ENCODE measurements around the gene TXNL4A. TPM values are rescaled to one million over a fixed set of nuclear protein-coding genes. Genes with fewer than 3 reads are reported as not detected.

Gene TXNL4A
- total RNA-seq, 1 donor from 2014 or later: 144 TPM

DNA sequence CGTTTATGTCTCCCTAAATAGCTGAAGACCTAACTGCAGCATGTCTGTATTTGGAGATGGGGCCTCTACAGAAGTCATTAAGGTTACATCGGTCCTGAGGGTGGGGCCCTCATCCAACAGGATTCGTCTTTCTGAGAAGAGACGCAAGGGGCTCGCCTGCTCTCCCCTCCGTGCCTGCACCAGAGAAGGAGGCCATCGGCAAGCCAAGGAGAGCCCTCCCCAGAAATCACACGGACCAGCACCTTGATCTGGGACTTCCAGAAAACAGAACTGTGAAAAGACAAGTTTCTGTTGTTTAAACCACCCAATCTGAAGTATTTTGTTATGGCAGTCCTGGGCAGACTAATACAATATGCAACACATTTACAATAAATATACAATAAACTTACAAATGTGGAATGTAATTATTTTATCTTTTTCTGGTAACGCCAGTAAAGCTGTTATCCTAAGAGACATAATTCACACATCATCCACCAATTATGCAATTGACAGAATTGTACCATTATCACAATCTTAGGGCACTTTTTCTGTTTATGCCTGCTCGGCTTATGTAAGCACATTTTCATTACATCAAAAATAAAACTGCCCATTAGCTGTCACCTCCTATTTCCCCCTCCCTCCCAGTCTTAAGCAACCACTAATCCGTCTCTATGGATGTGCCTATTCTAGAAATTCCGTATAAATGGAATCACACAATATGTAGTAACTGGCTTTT lies 17.8 kb downstream of the TXNL4A start:
- TF ChIP-seq CTCF (conservative IDR thresholded peaks at IDR 0.05): no peak
- no peaks in the 10 kb centered on the region for H3K9me3 Mint-ChIP-seq
- no peak overlapping the region for H3K27ac Mint-ChIP-seq (ENCODE audit: unreplicated experiment)
- DNase-seq (ENCODE audit: low read depth, low spot score): no peak
- H3K4me3 Mint-ChIP-seq: no peak overlapping the region
- H3K27me3 Mint-ChIP-seq (ENCODE audit: low read depth): peaks cover under 1% of the 10 kb centered on the region
- H3K4me1 Mint-ChIP-seq: peaks cover 2% of the 10 kb centered on the region
- H3K36me3 Mint-ChIP-seq (ENCODE audit: low read depth): peaks cover 10% of the 10 kb centered on the region

DNA sequence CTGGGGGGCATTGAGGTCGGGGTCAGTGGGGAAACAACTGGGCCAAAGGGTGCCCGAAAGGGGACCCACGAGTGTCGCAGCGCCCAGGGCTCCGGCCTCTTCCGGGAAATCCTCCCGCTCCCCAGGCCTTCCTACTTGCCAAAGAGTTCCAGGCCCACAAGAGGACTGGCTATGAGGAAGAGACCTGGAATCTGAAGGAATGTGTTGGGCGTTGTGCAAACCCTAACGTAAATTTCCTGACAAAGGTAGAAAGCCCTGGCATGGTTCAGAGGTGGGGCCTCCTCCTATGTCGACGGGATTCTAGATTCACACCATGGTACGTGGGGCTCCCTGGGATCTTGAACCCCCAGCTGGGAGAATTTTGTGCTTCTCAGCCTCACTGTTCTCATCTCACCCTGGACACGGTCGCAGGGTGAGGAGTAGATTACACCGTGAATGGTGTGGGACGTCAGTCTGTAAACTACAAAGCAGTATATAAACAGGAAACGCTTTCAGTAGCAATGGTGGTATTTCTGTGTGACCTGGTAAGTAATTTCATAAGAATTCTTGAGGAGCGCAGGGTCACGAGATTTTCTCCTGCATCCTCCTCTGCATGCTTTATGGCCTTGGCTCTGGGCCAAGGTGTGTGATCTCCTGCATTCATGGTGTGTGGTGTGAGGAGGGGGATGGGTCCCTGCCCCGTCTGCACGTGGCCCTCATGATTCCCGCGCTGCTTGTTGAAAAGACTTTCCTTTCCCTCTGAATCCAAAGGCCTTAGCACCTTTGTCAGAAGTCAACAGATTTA lies 23.1 kb downstream of the TXNL4A start:
- H3K4me3 Mint-ChIP-seq: peak overlapping the region; percentile 14
- no peak for DNase-seq (ENCODE audit: low read depth, low spot score)
- peaks cover 19% of the 10 kb centered on the region for H3K4me1 Mint-ChIP-seq
- no peaks in the 10 kb centered on the region for H3K9me3 Mint-ChIP-seq
- H3K36me3 Mint-ChIP-seq (ENCODE audit: low read depth): peaks cover 6% of the 10 kb centered on the region
- H3K27ac Mint-ChIP-seq (ENCODE audit: unreplicated experiment): no peak overlapping the region
- H3K27me3 Mint-ChIP-seq (ENCODE audit: low read depth): peaks cover 27% of the 10 kb centered on the region
- no peak for TF ChIP-seq CTCF (conservative IDR thresholded peaks at IDR 0.05)

DNA sequence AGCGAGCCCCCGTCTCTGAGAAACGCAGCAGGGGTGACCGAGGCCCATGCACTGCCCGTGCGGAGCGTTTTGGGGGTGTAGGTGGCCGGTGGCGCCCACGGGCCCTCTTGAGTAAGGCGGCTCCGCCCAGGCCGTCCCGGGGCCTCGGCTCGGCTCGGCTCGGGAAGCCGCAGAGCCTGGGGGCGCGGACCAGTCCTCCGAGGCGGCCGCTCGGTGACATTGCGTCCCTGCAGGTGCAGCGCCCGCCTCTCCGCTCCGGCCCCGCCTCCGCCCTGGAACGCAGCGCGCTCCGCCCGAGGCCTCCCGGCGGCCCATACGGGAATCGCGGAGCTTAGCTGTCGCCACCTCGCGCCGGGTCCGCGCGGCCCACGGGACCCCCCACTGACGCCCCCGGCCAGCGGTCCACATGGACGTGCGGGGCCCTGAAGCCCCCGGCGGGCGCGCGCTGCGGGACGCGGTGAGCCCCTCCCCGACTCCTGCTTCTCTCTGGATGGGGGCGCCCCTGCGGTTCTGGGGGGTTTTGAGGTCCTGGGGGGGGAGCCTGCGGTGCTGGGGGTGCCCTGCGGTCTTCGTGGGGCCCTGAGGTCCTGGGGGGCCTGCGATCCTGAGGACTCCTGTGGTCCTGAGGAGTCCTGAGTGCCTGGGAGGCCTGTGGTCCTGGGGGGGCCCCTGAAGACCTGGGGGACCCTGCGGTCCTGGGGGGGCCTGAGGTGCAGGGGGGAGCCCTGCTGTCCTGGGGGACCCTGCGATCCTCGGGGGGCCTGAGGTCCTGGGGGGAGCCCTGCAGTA lies 23.8 kb downstream of the TXNL4A start, which contains the start of gene HSBP1L1:
TSS of gene HSBP1L1 (plus strand) at position 314 of the 789 bp plus-strand sequence. CDS start at position 407, 93 bp downstream.
- Mint-ChIP-seq H3K27ac (ENCODE audit: unreplicated experiment) (no peak within 1 kb of the TSS), H3K36me3 (ENCODE audit: low read depth) (peaks cover 4% of the 10 kb centered on the region), H3K4me3 (peak within 1 kb of the TSS; percentile 14), H3K27me3 (ENCODE audit: low read depth) (peaks cover 35% of the 10 kb centered on the region), H3K4me1 (peaks cover 27% of the 10 kb centered on the region), H3K9me3 (no peaks in the 10 kb centered on the region)
- TF ChIP-seq CTCF (conservative IDR thresholded peaks at IDR 0.05): peak; percentile 39
- peak; percentile 64 for DNase-seq (ENCODE audit: low read depth, low spot score)

DNA sequence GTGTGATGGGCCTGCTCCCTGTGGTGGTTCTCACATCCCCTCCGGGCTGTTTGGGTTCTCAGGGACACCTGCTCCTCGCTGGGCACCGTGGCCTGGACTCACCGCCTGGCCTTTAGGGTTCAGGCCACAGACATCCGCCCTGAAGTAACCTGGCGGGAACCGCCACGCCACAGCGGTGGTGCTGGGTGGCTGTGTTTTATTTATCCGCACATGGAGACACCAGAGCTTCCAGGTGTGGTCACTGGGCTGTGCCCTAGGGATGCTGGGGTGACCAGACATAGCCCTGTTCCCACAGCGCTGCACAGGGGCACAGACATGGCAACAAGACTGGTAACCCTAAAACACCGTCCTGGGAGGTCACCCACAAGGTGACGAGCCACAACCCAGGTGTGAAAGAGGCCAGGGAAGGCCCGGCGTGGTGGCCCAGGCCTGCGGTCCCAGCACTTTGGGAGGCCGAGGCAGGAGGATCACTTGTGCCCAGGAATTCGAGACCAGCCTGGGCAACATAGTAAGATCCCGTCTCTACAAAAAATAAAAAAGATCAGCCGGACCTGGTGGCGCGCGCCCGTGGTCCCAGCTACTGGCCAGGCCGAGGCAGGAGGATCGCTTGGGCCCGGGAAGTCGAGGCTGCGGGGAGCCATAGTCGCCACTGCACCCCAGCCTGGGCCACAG lies 24.6 kb downstream of the TXNL4A start:
- Mint-ChIP-seq H3K4me3 (no peak overlapping the region), H3K27me3 (ENCODE audit: low read depth) (peaks cover 35% of the 10 kb centered on the region), H3K9me3 (no peaks in the 10 kb centered on the region), H3K4me1 (peaks cover 27% of the 10 kb centered on the region), H3K36me3 (ENCODE audit: low read depth) (peaks cover 2% of the 10 kb centered on the region), H3K27ac (ENCODE audit: unreplicated experiment) (no peak overlapping the region)
- TF ChIP-seq CTCF (conservative IDR thresholded peaks at IDR 0.05): no peak
- DNase-seq (ENCODE audit: low read depth, low spot score): no peak
